Stimulated activated CD4-positive, alpha-beta T cell treated with anti-CD3 and anti-CD28 coated beads, Interleukin-12 subunit alpha, Interleukin-12 subunit beta, amount 100 ng/mL, for 4 hours (primary cell): ENCODE measurements around the gene CFAP61.

Experiments
- DNase-seq: peaks from one replicate; pipeline ENCODE4 v3.0.0-alpha.2; 2020

Gene CFAP61

DNA sequence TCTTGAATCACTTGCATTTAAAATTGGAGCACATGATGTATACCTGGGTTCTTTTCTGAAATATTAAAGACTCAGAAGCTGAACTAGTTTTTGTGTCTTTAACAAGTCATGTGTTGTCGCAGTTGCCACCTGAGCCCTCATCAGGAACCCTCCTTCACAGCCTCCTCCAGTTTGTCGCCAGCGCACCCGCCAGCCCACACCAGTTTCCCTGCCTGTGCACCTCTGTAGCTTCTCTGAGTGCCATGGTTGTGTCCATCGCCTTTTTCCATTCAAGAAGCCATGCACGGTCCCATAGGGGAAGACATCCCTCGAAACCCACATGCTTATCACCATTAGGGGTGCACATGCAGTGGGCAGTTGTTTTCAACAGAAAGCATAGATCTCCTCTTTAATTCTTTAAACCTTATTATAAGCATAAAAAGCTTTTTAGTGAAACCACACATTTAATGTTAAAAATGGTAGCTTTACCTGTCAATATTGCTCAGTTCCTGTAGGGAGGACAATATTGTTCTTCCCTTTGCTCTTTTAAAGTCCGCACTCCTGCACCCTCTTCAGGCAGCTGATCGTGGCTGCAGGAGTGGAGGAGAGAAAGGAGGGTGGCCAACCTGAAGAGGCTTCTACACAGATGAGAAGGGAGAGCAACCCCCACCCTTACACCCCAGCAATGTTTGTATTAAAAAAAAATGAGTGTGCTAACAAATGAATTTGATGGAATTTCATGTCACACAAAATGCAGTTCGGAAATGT lies 121.9 kb downstream of the CFAP61 start:
- DNase-seq = no peak

DNA sequence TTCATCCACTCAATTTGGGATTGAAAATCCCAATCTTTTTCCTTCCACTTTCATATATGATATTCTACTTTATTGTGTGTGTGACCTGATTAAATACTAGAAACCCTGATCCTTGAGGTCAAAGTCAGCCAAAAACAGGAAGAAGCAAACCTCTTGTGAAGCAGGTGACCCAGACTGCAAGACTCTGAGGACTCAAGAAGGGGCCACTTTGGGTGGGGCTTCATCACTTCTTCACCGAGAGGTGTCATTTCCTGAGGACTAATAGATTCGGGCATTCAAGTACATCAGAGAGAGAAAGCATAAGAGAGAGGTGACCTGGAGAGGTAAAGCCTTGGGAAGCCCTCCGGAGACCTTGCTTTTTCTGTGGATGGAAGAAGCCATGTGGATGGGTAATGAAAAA lies 129.0 kb downstream of the CFAP61 start:
- DNase-seq = no peak

DNA sequence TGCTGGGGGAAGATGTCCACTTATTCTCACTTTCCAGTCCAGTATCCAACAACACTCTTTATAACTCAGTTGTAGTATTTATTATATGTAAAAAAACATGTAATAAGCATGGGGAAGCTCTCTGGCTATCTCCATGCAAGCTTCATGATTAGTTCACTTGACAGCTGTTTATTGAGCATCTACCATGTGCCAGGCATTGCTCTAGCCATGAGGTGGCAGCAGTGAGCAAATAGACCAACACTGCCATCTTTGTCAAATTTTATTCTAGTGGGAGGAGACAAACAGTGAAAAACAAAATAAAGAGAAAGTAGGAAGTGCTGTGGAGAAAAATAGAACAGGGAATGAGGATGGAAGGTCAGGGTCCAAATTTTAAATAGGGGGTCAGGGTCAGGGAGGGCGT lies 131.8 kb downstream of the CFAP61 start:
- no peak for DNase-seq

DNA sequence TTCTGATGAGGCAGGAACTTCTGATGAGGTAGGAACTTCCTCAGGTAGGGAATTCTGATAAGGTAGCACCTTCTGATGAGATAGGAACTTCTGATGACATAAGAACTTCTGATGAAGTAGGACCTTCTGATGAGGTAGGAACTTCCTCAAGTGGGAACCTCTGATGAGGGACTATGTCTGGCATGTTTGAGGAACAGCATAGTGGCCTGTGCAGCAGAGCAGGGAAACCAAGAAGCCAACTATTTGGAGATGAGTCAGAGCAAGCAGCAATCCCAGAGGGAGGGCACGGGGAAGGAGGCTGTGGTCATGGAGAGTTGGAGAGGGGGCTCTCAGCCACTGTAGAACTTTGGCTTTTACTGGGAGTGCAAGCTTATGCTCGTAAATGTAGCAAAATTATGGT lies 132.4 kb downstream of the CFAP61 start:
- no peak for DNase-seq

DNA sequence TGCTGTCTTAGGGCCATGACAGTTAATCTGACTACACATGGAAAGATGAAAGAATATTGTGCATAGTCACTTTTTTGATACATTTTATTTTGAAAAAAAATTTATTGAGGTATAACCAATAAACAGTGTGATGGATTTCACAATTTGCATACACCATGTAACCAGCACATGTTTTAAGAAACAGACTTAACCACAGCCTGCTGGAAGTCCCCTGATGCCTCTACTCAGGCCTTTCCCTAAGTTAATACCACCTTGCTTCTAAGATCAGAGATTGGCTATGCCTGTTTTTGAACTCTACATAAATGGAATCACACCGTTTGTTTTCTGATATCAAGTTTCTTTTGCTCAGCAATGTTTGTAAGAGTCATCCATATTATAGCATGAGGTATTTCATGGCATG lies 136.3 kb downstream of the CFAP61 start:
- no peak for DNase-seq

DNA sequence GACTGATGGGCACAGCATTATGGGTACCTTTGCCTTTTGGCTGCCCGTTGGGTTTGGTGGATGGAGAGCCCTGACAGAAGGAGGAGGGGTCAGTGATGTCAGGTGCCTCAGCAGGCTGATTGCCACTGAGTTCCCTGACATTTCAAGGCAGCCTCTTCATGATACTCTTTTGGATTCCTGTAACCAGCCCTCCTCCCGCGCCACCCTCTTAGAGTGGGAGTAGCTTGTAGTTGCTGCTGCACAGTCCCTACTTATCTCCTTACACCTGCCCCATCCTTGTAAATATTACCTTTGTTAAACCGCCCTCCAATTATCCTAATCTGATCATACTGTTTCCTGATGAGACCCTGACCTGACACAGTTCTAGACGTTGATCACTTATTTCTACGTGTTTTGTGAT lies 140.0 kb downstream of the CFAP61 start:
- DNase-seq = no peak

DNA sequence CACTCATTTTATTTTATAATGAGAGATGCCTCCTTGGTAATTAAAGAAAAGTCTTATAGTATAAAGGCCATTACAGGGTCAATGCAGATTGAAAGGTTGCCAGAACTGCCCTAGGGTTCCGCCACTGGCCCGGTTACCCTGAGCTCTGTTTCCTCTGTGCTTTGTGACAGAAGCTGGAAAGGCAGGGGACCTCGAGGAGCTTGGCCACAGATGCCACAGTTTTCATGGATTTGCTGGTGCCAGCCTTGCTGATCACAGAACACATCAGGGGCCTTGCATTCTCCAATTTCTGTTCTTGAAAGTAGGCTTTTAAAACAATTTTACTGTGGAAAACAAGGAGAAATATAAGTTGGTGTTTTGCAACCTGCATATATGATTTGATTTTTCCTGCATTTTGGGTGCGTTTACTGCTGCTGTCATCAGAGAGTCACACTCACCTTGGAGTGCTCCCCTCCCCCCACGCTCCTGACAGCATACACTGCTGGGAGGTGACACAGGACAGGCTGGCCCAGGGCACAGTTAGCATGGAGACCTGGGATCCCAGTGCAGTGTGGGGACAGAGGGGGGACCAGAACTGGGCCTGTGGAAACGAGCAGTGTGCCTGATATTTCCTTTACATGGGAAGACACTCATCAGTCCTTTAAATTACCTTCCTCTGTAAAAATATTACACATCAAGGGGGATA lies 142.8 kb downstream of the CFAP61 start:
- no peak for DNase-seq

DNA sequence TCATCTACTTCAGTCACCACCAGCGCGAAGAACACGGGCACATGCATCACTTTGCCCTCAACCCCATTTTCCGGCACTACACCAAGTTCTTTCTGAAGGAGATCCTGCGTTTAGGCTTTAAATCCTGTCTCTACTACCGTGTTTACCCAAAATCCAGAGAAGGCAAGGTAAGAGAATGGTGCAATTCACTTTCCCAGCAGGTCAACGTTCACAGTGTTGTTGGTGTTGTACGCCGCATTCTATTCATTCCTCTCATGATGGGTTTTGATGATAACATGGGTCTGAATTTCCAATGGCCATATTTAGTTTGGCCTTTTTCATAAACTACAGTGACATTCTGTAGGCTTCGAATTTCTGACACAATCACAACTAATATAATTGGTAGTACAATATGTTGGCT lies 144.3 kb downstream of the CFAP61 start:
- DNase-seq = no peak

DNA sequence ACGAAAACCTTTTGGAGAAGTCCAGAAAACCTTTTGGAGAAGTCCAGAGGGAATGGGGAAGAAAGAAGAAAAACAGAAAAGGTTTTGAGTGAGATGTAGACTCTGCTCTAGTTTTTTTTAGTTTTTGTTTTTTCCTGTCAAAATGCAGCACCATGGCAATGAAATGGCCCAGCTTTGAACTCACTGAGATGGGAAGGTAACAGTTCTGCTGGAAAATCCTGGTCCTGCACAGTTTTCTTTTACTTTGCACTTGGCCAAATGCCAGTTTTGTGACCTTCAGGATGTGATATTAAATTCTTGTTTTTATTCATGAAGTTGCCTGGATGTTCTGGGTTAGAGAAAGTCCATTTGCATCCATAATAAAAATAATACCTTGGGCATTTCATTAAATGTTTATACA lies 145.7 kb downstream of the CFAP61 start:
- DNase-seq = no peak

DNA sequence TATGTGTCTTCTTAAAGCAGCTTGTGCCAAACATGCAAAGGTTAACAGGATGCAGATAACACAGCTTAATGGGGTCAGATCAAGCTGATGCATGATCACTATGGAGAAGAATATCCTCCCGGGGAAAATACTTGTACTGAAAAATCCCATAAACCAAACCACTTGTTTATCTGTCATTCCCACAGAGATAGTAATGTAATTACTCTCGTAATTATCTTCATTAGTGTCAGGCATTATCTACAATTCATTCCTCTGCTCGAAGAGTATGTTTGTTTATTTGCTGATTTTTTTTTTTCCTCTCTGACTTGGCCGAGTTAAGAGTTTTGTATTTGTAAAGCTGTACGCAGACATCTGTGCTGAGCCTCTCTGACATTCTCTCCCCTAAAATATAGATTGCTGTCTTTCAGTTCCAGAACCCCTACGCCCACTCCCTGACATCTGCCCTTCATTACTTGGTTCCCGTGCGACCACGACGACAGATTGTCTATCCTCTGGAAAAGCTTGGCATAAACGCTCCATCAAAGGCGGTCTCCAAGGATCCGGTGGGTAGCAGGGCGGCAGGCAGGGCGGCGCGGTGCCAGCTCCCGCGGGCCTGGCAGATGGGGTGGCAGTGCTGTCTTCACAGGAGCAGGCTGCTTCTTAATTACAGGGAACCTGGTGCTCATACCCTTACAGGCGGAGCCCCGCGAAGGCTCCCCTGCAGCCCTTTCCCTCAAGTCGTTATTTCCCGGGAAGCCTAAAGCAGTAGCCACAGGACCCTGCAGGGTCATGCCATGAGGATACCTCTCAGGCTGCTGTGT lies 147.2 kb downstream of the CFAP61 start:
- DNase-seq = no peak

DNA sequence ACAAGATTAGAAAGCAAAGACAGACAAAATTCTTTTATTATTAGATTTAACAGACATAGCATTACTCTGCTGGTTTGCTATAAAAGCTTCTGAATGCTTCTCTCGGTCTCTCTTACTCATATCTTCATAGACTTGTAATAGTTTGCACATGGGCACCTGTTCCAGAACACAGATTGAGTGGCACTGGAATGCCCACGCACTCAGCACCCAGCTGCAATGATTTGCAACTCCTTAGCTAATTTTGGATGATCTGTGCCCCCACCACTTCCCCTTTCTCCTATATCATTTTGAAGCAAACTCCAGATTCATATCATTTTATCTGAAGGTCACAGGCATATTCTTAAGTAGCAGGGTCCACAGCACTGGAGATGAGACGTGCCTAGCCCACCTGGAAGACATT lies 148.8 kb downstream of the CFAP61 start:
- DNase-seq = no peak

DNA sequence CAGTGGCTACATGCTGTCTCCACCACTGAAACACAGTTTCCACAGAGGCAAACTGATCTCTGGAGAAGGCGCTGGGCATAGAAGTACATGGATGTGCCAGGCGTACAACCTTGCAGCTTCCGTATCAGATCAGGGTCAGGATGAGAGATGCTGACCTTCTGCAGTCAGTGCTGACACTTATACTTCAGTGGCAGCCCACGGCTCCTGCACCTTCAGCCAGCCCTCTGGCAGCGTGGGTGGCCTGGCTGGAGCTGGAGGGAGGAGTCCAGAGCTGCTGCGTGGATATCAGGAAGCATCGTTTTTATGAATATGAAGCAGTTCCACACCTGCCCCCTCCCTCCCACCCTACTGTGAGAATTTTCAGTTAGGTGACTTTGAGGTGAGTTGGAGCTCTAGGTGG lies 149.3 kb downstream of the CFAP61 start:
- DNase-seq = no peak

DNA sequence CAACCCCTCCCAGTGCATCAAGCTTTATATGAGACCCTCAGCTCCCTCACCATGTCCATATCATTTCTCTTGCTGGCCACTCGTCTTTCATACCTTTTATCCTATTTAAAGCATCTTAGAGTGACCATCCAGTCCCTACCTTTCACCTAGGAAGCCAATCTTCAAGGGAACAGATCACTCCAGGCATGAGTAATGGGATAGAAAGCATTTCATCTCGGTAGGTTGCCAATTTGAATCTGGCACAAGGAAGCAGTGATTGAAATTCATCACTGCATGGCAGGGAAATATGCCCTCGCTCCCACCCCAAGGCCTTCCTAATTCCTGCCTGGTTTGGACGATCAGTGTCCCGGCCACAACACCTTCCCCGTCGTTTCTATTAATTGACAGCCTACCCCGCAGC lies 150.4 kb downstream of the CFAP61 start:
- no peak for DNase-seq

DNA sequence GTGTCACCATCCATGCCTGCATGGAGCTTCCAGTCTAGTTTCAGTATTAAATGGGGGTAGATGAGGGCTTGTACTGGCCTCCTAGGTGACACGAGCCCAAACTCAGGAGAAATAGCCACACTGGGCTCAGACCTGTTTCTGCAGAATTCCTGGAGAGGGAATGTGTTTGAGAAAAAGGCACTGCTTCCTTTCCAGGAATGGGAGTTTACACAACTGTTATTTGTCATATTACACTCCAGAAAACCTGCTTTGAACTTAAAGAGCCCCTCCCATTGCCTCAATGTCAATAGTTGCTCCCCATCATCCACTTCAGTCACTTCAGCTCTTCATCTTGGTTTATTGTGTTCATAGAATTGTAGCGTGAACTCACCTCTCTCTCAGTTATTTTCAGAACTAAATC lies 151.5 kb downstream of the CFAP61 start:
- no peak for DNase-seq

DNA sequence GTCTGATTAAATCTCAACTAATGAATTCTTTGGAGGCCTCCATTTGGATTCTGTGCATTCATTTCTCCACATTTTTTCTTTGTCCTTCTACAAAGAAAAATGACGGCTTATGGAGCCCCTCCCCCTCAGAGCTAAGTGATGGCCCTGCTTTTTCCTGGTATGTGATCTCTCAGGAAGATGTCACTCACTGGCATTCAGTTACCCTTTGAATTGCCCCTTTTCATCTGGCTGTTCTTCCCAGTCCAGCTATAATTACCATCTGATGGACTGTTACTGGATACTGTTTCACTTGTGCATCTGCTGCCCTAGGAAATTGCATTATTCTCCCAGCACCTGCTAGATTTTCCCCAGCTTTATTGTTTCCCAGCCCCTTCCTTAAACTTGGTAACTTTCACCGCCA lies 151.9 kb downstream of the CFAP61 start:
- no peak for DNase-seq

DNA sequence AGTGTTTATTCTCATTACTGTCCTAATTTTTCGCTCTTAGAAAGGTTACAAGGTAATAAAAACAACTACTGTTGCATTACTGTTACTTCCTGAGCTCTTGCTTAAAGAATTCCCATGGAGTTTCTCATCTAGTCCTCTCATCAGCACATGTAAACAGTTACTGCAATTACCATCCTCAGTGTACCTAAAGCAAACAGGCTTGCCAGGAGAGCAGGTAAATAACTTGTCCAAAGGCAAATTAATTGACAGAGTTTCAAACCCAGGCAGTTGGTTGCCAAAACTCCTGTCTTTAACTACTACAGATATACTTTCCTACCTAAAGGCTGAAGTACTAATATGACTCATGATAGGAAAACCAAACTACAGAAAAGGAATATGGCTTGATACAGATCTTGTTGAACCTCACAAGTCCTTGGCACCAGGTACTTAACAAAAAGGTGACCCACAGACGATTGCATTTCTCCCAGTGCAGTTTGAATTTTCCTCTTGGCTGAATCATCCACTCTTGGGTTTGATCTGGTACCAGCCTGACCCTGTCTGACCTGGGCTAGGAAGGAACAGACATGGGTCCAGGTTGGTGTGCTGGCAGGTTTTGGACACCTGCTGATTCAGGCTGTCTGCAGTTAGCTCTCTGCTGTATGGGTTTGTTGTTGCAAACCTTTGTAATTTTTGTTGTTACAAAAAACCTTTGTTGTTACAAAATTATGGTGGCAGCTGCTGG lies 153.0 kb downstream of the CFAP61 start:
- no peak for DNase-seq

DNA sequence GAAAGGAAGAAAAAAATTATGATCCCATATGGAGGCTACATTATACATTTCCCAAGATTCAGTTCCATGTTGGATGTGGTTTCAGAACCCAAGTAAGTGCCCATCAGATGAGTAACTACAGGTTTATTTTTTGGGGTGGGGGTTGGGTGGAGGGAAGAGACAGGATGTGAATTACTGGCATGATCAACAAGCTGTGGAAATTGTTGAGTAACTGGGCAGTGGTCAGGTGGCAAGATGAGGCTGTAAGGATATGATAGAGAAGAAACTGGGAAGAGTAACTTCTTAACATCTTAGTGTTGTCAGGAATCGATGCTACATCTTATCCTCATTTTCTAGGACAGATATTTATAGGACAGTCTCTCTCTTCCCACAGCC lies 153.5 kb downstream of the CFAP61 start:
- DNase-seq = no peak

DNA sequence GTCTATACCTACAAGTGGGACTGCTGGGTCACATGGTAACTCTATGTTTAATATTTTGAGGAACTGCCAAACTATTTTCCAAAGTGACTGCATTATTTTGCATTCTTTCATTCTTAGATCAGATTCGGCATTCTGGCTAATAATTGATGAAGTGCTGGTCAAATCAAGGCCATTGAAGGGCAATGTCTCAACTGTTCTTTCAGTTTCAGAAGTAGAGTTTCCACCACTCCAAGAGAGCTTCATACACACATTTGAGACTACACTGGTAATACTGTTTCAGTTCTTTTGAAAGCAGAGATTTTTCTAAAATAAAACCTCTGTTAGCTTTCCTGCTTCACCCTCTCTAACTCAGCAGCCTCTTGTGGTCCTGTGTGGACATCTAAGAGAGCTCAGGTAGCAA lies 154.5 kb downstream of the CFAP61 start:
- no peak for DNase-seq

DNA sequence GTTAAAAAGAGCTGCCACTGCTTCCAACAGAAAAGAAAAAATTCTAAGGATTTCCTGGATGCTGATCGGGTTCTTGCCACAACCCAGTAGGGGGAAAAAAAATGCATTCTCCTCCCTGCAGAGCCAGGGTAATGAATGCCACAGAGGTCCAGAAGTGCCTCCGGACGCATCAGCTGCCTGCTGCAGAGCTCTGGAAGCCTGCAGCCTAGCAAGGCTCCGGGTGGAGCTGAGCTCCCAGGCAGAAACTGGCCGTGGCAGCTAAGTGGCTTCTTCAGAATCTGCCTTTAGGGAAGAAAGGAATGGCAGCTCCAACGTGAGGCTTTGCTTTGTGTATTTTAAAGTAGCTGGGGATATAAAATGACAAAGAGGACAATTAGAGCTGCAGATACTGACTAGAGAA lies 155.0 kb downstream of the CFAP61 start:
- DNase-seq = no peak

DNA sequence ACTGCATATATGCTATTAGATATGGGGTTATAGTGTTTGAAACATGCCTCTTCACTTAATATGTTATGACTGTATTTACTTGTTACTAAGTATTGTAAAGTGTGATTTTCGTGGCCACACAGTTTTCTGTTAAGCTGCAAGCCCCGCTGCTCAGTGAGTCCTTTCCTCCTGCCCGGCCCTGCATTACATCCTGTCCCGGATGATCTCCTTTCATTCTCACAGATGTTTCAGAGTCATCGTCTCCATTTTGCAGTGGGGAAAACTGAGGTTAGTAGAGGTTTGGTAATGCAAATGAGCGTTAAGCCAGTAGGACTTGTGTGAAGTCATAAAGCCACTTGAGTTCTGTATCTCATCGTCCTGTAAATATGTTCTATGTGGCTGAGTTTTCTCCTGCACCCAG lies 155.5 kb downstream of the CFAP61 start:
- no peak for DNase-seq

DNA sequence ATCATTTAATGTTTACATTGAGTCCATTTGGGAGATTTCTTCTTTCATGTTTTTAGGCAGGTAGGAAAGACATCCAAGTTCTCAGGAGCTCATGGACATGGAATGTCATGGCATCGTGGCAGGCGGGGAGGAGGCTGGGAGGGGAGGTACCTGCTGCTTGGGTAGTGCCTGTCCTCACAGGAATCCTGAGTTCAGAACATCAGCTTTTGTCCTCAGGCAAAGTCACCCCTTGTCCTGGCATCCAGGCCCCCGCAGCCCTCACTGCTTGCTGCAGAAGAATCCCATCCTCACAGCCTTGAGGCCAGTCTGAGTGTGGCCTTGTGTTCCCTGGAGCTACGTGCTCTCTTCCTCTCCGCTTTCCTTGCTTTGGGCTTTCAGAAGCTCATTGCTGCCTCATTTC lies 157.4 kb downstream of the CFAP61 start:
- no peak for DNase-seq

DNA sequence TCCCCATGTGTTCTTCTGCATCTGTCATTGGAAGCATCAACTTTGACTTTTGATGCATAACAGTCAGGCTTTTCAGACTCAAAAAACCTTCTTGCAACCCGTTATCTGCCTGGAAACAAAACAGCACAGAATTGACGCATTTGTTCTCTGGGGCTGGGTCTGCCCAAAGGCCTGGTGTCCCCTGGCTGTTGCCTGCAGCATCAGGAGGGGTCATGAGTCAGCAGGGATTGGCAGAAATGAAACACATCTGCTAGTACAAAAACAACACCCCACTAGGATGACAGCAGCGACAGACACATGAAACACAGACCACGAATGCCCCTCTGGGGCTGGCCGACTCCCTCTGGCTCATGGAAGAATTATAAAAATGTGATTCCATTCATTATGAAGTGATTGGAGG lies 158.0 kb downstream of the CFAP61 start:
- DNase-seq = no peak

DNA sequence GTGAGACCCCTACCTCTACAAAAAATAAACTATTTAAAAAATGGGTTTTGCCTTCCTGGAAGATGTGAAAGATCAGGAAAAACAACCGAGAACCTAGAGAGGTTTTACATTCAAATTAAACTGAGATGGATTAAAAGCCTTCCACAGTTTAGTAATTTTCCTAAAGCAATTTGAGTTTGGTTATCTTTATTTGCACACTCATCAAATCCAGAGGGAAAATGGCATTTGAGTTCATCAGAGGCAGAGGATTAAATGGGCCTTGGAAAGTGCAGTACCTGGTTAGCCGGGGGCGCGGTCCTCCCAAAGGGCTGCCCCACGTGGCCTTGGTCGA lies 158.6 kb downstream of the CFAP61 start:
- no peak for DNase-seq
